ENCODE measurements around the gene FHOD3. TPM values are rescaled to one million over a fixed set of nuclear protein-coding genes. Genes with fewer than 3 reads are reported as not detected.
A peak's percentile ranks its signal among the peaks of the same experiment; 100 is the strongest.

FHOD3 gene
- total and polyA plus RNA-seq, 5 donors from 2014 or later = not detected

DNA sequence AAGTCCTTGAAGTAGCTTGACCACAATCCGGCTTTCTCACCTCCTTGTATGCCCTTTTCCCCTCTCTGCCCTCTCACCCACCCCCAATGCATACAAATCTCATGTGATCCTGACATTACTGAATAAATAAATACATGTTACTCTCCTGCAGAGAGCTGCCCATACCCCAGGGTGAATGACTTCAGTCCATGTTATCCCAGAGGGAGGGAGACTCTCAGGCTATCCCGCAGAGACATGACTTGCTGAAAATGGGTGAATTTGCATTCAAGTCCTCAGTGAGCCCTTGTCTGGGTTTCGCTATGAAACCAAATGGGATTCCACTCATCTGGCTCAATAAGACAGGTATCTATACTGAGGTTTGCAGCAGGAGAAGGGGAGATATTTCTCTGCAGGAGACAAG lies 168.5 kb downstream of the FHOD3 start:
- Histone ChIP-seq H3K27ac (ENCODE audit: insufficient read depth, low read length, poor library complexity, severe bottlenecking) (no peak overlapping the region), H3K36me3 (ENCODE audit: control insufficient read depth, insufficient read depth, low read length) (no peaks in the 10 kb centered on the region), H3K9me3 (ENCODE audit: control insufficient read depth in 2 of 2, low read length in 2 of 2) (no peaks in the 10 kb centered on the region), H3K27me3 (ENCODE audit: control insufficient read depth, insufficient read depth, low read length) (no peaks in the 10 kb centered on the region), H3K4me3 (ENCODE audit: low read depth, low read length) (no peak overlapping the region), H3K4me1 (ENCODE audit: control insufficient read depth, insufficient read depth, low read length, poor library complexity, severe bottlenecking) (no peaks in the 10 kb centered on the region)
- DNase-seq = no peak
- H3K9me3 Mint-ChIP-seq = peaks cover 0 to 5% (median 0%) of the 10 kb centered on the region in 7 donors
- peaks cover 23% of the 10 kb centered on the region for H3K27me3 Mint-ChIP-seq
- no peak overlapping the region for H3K4me3 Mint-ChIP-seq
- no peaks in the 10 kb centered on the region for H3K4me1 Mint-ChIP-seq
- no peak overlapping the region for H3K27ac Mint-ChIP-seq
- no peaks in the 10 kb centered on the region for H3K36me3 Mint-ChIP-seq
- ATAC-seq (ENCODE audit: low read depth in 2 of 2) = no peak

DNA sequence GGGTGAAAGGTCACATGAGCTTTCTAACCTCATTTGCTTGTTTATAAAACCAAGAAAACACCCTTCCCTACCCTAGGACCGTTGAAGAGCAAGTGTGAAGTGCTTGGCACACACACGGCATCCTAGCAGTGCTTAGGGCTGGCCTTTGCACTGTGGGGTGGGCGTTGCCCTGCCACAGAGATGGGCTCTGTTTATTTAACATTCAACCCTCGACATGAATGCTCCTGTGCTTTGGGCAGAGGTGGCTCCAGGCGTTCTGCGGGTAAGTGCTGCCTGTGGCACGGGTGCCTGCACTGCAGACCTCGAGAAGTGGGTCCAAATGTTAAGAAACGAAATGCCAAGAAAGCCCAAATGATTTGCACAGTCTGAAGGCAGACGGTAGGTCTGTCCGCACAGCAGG lies 170.1 kb downstream of the FHOD3 start:
- no peak overlapping the region for H3K27ac Mint-ChIP-seq

DNA sequence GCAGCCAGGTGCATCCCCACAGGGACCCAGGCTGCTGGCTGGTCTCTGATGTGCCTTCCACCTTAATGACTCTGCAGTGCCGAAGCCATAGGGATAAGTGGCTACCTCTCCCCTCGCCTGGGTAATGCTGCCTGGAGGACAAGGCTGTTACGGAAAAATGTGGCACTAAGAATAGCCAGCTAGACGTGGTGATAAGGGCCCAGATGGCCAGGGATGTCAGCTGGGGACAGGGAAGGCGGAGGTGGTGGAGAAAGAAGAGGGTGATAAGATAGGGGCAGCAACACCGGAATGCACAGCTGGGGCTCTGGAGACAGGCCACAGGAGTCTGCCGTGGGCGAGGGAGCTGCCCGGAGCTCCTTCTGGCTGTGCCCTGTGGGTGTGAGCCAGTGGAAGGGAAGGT lies 170.6 kb downstream of the FHOD3 start:
- no peak overlapping the region for H3K27ac Mint-ChIP-seq
- Histone ChIP-seq H3K4me3 (ENCODE audit: low read depth, low read length) (no peak overlapping the region), H3K27me3 (ENCODE audit: control insufficient read depth, insufficient read depth, low read length) (no peaks in the 10 kb centered on the region), H3K27ac (ENCODE audit: insufficient read depth, low read length, poor library complexity, severe bottlenecking) (no peak overlapping the region), H3K9me3 (ENCODE audit: control insufficient read depth in 2 of 2, low read length in 2 of 2) (no peaks in the 10 kb centered on the region), H3K4me1 (ENCODE audit: control insufficient read depth, insufficient read depth, low read length, poor library complexity, severe bottlenecking) (no peaks in the 10 kb centered on the region), H3K36me3 (ENCODE audit: control insufficient read depth, insufficient read depth, low read length) (no peaks in the 10 kb centered on the region)
- H3K4me1 Mint-ChIP-seq = no peaks in the 10 kb centered on the region
- H3K36me3 Mint-ChIP-seq = no peaks in the 10 kb centered on the region
- H3K9me3 Mint-ChIP-seq = peaks cover 0 to 5% (median 0%) of the 10 kb centered on the region in 7 donors
- H3K4me3 Mint-ChIP-seq = no peak overlapping the region
- DNase-seq = no peak
- peaks cover 12% of the 10 kb centered on the region for H3K27me3 Mint-ChIP-seq
- no peak for ATAC-seq (ENCODE audit: low read depth in 2 of 2)

More for the DNA sequence above, 170.1 kb downstream of the FHOD3 start:
- DNase-seq = no peak
- Mint-ChIP-seq H3K27me3 (peaks cover 12% of the 10 kb centered on the region), H3K36me3 (no peaks in the 10 kb centered on the region), H3K4me1 (no peaks in the 10 kb centered on the region), H3K4me3 (no peak overlapping the region), H3K9me3 (peaks cover 0 to 5% (median 0%) of the 10 kb centered on the region in 7 donors)
- no peak for ATAC-seq (ENCODE audit: low read depth in 2 of 2)
- H3K9me3 ChIP-seq (ENCODE audit: control insufficient read depth in 2 of 2, low read length in 2 of 2) = no peaks in the 10 kb centered on the region
- no peaks in the 10 kb centered on the region for H3K36me3 ChIP-seq (ENCODE audit: control insufficient read depth, insufficient read depth, low read length)
- H3K27ac ChIP-seq (ENCODE audit: insufficient read depth, low read length, poor library complexity, severe bottlenecking) = no peak overlapping the region
- no peaks in the 10 kb centered on the region for H3K27me3 ChIP-seq (ENCODE audit: control insufficient read depth, insufficient read depth, low read length)
- H3K4me1 ChIP-seq (ENCODE audit: control insufficient read depth, insufficient read depth, low read length, poor library complexity, severe bottlenecking) = no peaks in the 10 kb centered on the region
- no peak overlapping the region for H3K4me3 ChIP-seq (ENCODE audit: low read depth, low read length)

- Mint-ChIP-seq H3K36me3 (no peaks in the 10 kb centered on the region), H3K4me1 (no peaks in the 10 kb centered on the region), H3K27ac (no peak overlapping the region), H3K27me3 (peaks cover 5% of the 10 kb centered on the region), H3K4me3 (no peak overlapping the region), H3K9me3 (peaks cover 0 to 5% (median 0%) of the 10 kb centered on the region in 7 donors)
- Histone ChIP-seq H3K4me3 (ENCODE audit: low read depth, low read length) (no peak overlapping the region), H3K4me1 (ENCODE audit: control insufficient read depth, insufficient read depth, low read length, poor library complexity, severe bottlenecking) (no peaks in the 10 kb centered on the region), H3K27me3 (ENCODE audit: control insufficient read depth, insufficient read depth, low read length) (no peaks in the 10 kb centered on the region), H3K27ac (ENCODE audit: insufficient read depth, low read length, poor library complexity, severe bottlenecking) (no peak overlapping the region), H3K36me3 (ENCODE audit: control insufficient read depth, insufficient read depth, low read length) (no peaks in the 10 kb centered on the region), H3K9me3 (ENCODE audit: control insufficient read depth in 2 of 2, low read length in 2 of 2) (no peaks in the 10 kb centered on the region)
- no peak for ATAC-seq (ENCODE audit: low read depth in 2 of 2)
- DNase-seq = no peak
Observed at GRCh38 chr18:36469461-36469860, 171.9 kb downstream of the FHOD3 start.

- Histone ChIP-seq H3K27me3 (ENCODE audit: control insufficient read depth, insufficient read depth, low read length) (no peaks in the 10 kb centered on the region), H3K9me3 (ENCODE audit: control insufficient read depth in 2 of 2, low read length in 2 of 2) (no peaks in the 10 kb centered on the region), H3K4me3 (ENCODE audit: low read depth, low read length) (no peak overlapping the region), H3K4me1 (ENCODE audit: control insufficient read depth, insufficient read depth, low read length, poor library complexity, severe bottlenecking) (no peaks in the 10 kb centered on the region), H3K27ac (ENCODE audit: insufficient read depth, low read length, poor library complexity, severe bottlenecking) (no peak overlapping the region), H3K36me3 (ENCODE audit: control insufficient read depth, insufficient read depth, low read length) (no peaks in the 10 kb centered on the region)
- Mint-ChIP-seq H3K27ac (no peak overlapping the region), H3K27me3 (no peaks in the 10 kb centered on the region), H3K4me3 (no peak overlapping the region), H3K9me3 (peaks cover 0 to 5% (median 0%) of the 10 kb centered on the region in 7 donors), H3K36me3 (no peaks in the 10 kb centered on the region), H3K4me1 (no peaks in the 10 kb centered on the region)
- ATAC-seq (ENCODE audit: low read depth in 2 of 2) = no peak
- no peak for DNase-seq
Observed at GRCh38 chr18:36470896-36471295, 173.4 kb downstream of the FHOD3 start.

DNA sequence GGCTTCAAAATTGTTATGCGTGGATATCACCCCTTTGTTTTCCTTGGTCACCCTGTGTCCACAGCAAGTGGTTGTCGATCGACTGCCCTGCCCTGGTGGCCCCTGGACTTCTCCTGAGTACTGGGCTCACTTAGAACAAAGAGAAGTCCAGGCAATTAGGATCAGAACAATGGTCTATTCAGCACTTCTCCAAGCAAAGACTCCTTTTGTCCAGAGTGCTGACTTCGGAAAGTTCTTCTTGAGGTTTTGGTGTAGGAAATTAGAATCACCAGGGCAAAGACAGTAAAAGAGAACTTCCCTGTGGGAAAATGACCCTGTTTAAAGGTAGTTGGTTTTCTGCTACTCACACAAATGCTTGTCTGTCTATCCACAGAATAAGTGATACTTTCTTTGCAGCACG lies 173.9 kb downstream of the FHOD3 start:
- no peaks in the 10 kb centered on the region for H3K36me3 Mint-ChIP-seq
- no peak overlapping the region for H3K27ac Mint-ChIP-seq
- H3K27ac ChIP-seq (ENCODE audit: insufficient read depth, low read length, poor library complexity, severe bottlenecking) = no peak overlapping the region
- no peaks in the 10 kb centered on the region for H3K4me1 ChIP-seq (ENCODE audit: control insufficient read depth, insufficient read depth, low read length, poor library complexity, severe bottlenecking)
- no peaks in the 10 kb centered on the region for H3K27me3 ChIP-seq (ENCODE audit: control insufficient read depth, insufficient read depth, low read length)
- DNase-seq (no peak), ATAC-seq (ENCODE audit: low read depth in 2 of 2) (no peak)
- H3K4me3 Mint-ChIP-seq = no peak overlapping the region
- peaks cover 0 to 3% (median 0%) of the 10 kb centered on the region in 7 donors for H3K9me3 Mint-ChIP-seq
- H3K9me3 ChIP-seq (ENCODE audit: control insufficient read depth in 2 of 2, low read length in 2 of 2) = no peaks in the 10 kb centered on the region
- no peaks in the 10 kb centered on the region for H3K36me3 ChIP-seq (ENCODE audit: control insufficient read depth, insufficient read depth, low read length)
- no peaks in the 10 kb centered on the region for H3K4me1 Mint-ChIP-seq
- no peak overlapping the region for H3K4me3 ChIP-seq (ENCODE audit: low read depth, low read length)
- H3K27me3 Mint-ChIP-seq = no peaks in the 10 kb centered on the region

DNA sequence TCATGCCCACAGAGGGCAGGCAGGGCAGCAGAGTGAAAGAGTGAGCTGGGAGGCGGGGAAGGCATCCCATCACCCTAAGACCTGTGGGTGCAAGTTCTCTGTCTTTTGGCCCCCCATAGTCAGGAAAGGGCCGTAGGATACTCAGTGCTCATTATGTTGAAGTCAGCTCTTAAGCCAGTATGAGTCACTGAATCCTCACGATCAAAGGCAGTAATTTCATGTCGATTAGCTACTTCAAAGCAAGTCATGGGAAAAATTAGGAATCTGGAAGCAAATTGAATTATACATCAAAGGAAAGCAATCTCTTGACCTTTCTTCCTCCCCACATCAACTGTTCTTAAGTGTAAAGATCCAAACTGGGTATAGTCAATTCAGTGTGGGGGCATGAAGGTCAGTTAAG lies 178.9 kb downstream of the FHOD3 start:
- no peaks in the 10 kb centered on the region for H3K27me3 Mint-ChIP-seq
- no peaks in the 10 kb centered on the region for H3K4me1 Mint-ChIP-seq
- Histone ChIP-seq H3K27me3 (ENCODE audit: control insufficient read depth, insufficient read depth, low read length) (no peaks in the 10 kb centered on the region), H3K36me3 (ENCODE audit: control insufficient read depth, insufficient read depth, low read length) (no peaks in the 10 kb centered on the region), H3K4me3 (ENCODE audit: low read depth, low read length) (no peak overlapping the region), H3K9me3 (ENCODE audit: control insufficient read depth in 2 of 2, low read length in 2 of 2) (no peaks in the 10 kb centered on the region), H3K4me1 (ENCODE audit: control insufficient read depth, insufficient read depth, low read length, poor library complexity, severe bottlenecking) (no peaks in the 10 kb centered on the region), H3K27ac (ENCODE audit: insufficient read depth, low read length, poor library complexity, severe bottlenecking) (no peak overlapping the region)
- no peaks in the 10 kb centered on the region for H3K36me3 Mint-ChIP-seq
- DNase-seq (no peak), ATAC-seq (ENCODE audit: low read depth in 2 of 2) (no peak)
- H3K4me3 Mint-ChIP-seq = no peak overlapping the region
- no peak overlapping the region for H3K27ac Mint-ChIP-seq
- H3K9me3 Mint-ChIP-seq = peaks cover 0 to 2% (median 0%) of the 10 kb centered on the region in 7 donors

DNA sequence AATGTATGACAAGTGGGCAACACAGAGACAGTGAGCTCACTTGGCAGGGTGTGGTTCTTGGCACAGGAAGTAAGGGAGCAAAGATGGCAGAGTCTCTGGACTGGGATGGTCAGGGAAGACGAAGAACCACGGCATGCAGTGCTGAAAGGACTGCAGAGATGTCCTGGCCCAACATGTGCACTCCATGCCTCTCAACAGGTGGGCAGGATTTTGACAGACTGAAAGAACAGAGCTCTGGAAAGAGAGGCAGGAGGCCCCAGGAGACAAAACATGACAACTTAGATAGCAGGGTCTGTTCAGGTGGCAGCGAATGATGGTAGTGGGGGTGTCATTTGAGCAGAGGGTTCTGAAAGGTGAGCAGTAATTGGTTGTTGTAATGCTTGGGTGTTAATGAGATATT lies 180.3 kb downstream of the FHOD3 start:
- Histone ChIP-seq H3K27me3 (ENCODE audit: control insufficient read depth, insufficient read depth, low read length) (no peaks in the 10 kb centered on the region), H3K27ac (ENCODE audit: insufficient read depth, low read length, poor library complexity, severe bottlenecking) (no peak overlapping the region), H3K36me3 (ENCODE audit: control insufficient read depth, insufficient read depth, low read length) (no peaks in the 10 kb centered on the region), H3K4me3 (ENCODE audit: low read depth, low read length) (no peak overlapping the region), H3K4me1 (ENCODE audit: control insufficient read depth, insufficient read depth, low read length, poor library complexity, severe bottlenecking) (no peaks in the 10 kb centered on the region), H3K9me3 (ENCODE audit: control insufficient read depth in 2 of 2, low read length in 2 of 2) (no peaks in the 10 kb centered on the region)
- no peak overlapping the region for H3K4me3 Mint-ChIP-seq
- DNase-seq = no peak
- peaks cover 0 to 2% (median 0%) of the 10 kb centered on the region in 7 donors for H3K9me3 Mint-ChIP-seq
- ATAC-seq (ENCODE audit: low read depth in 2 of 2) = no peak
- H3K27me3 Mint-ChIP-seq = no peaks in the 10 kb centered on the region
- H3K36me3 Mint-ChIP-seq = no peaks in the 10 kb centered on the region
- H3K27ac Mint-ChIP-seq = peak overlapping the region in 1 of 3 donors; percentile 22
- H3K4me1 Mint-ChIP-seq = no peaks in the 10 kb centered on the region
